H1 (cell line): ENCODE data around the gene AASDHPPT.

ENCODE experiments used
- EZH2 ChIP-seq: fragments of 200-600 bp; sonication (generic); IDR thresholded peaks from 2 replicates; pipeline ENCODE4 v1.7.1; 2012; ENCODE audit warnings: low read depth, mild to moderate bottlenecking, moderate library complexity, low read length, inconsistent platforms; ENCODE audit not compliant: severe bottlenecking
- RAD21 ChIP-seq, 2 experiments: IDR thresholded peaks in 1 of 2; conservative IDR thresholded peaks in 1 of 2; 2 replicates each; pipeline ENCODE4 v1.6.1; 2011; ENCODE audit warnings: low read depth in 2 of 2, low read length in 2 of 2, improper control_type of control experiment in 1 of 2, inconsistent platforms in 1 of 2, mild to moderate bottlenecking in 1 of 2, moderate library complexity in 1 of 2
- TAF1 ChIP-seq: IDR thresholded peaks from 2 replicates; pipeline ENCODE4 v1.6.1; 2011; ENCODE audit warnings: mild to moderate bottlenecking, low read depth, low read length
- TEAD4 ChIP-seq: IDR thresholded peaks from 2 replicates; pipeline ENCODE4 v1.6.1; 2012; ENCODE audit warnings: low read depth, low read length, inconsistent platforms, mixed read lengths
- YY1 ChIP-seq: IDR thresholded peaks from 2 replicates; pipeline ENCODE4 v1.6.1; 2011; ENCODE audit warnings: low read depth, mild to moderate bottlenecking, low read length
- TF ChIP-seq, protein P1 (sequence below), 3 experiments: IDR thresholded peaks; 1 replicate in 2 of 3; 2 replicates in 1 of 3; pipeline versions ENCODE4 v1.5.1 to v1.6.1; 2011; ENCODE audit warnings: low read length in 3 of 3, mild to moderate bottlenecking in 3 of 3, inconsistent platforms in 2 of 3, low read depth in 1 of 3, moderate library complexity in 1 of 3; ENCODE audit not compliant: insufficient read depth in 1 of 3; ENCODE audit errors: control extremely low read depth in 1 of 3

GRCh38 chr11:106105986-106106385 lies 28.5 kb downstream of the AASDHPPT start:
- TF ChIP-seq, protein P1, sequence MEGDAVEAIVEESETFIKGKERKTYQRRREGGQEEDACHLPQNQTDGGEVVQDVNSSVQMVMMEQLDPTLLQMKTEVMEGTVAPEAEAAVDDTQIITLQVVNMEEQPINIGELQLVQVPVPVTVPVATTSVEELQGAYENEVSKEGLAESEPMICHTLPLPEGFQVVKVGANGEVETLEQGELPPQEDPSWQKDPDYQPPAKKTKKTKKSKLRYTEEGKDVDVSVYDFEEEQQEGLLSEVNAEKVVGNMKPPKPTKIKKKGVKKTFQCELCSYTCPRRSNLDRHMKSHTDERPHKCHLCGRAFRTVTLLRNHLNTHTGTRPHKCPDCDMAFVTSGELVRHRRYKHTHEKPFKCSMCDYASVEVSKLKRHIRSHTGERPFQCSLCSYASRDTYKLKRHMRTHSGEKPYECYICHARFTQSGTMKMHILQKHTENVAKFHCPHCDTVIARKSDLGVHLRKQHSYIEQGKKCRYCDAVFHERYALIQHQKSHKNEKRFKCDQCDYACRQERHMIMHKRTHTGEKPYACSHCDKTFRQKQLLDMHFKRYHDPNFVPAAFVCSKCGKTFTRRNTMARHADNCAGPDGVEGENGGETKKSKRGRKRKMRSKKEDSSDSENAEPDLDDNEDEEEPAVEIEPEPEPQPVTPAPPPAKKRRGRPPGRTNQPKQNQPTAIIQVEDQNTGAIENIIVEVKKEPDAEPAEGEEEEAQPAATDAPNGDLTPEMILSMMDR (IDR thresholded peaks at IDR 0.05; ENCODE audit: control extremely low read depth in 1 of 3, insufficient read depth in 1 of 3, low read depth in 1 of 3, low read length in 3 of 3) = no peak
- TF ChIP-seq YY1 (no peak), TAF1 (no peak), RAD21 (IDR thresholded peaks at IDR 0.05 in 1 of 2, conservative IDR thresholded peaks at IDR 0.05 in 1 of 2; ENCODE audit: low read depth in 2 of 2, low read length in 2 of 2) (no peak), EZH2 (no peak), TEAD4 (no peak)
